ENCODE results near the gene ACSM4. TPM values are rescaled to one million over a fixed set of nuclear protein-coding genes. Genes with fewer than 3 reads are reported as not detected.

ACSM4 gene
- total RNA-seq (not detected), polyA plus RNA-seq (not detected)
- long read RNA-seq, donor 1 = 0 reads
- long read RNA-seq, donor 2 = 0 reads
- long read RNA-seq, donor 3 = 0 reads

- no peak for DNase-seq
- Histone ChIP-seq H3K27me3 (no peaks in the 10 kb centered on the region), H3K9me3 (no peaks in the 10 kb centered on the region), H3K27ac (no peak within 1 kb of the TSS), H3K4me1 (ENCODE audit: insufficient read depth) (no peaks in the 10 kb centered on the region), H3K36me3 (no peaks in the 10 kb centered on the region), H3K4me3 (no peak within 1 kb of the TSS)
- intact Hi-C loops (cut with DNase I) = no loop called here
- TF ChIP-seq POLR2A (IDR thresholded peaks at IDR 0.05) = no peak
- no peak for TF ChIP-seq CTCF (IDR thresholded peaks at IDR 0.05)
- TF ChIP-seq EP300 (IDR thresholded peaks at IDR 0.05) = no peak
- 79 to 90% (median 86%) methylated on average over 3 of the region's 3 CpGs for WGBS, 3 donors
These were observed at the start of gene ACSM4 for GRCh38 chr12:7303772-7304171. ACSM4 (plus strand) TSS chr12:7304072; CDS start chr12:7304332, 260 bp downstream.

GRCh38 chr12:7259060-7259459 is 44.8 kb upstream of the ACSM4 start:
- Histone ChIP-seq H3K27ac (no peak overlapping the region), H3K9me3 (no peaks in the 10 kb centered on the region), H3K4me3 (no peak overlapping the region), H3K4me1 (ENCODE audit: insufficient read depth) (no peaks in the 10 kb centered on the region), H3K36me3 (no peaks in the 10 kb centered on the region), H3K27me3 (no peaks in the 10 kb centered on the region)
- WGBS, 3 donors = 88 to 91% (median 90%) methylated on average over 1 of the region's 1 CpG
- no peak for TF ChIP-seq POLR2A (IDR thresholded peaks at IDR 0.05)
- no peak for DNase-seq
- intact Hi-C loops (cut with DNase I) = no loop called here

GRCh38 chr12:7264538-7264937 is 39.3 kb upstream of the ACSM4 start:
- Histone ChIP-seq H3K4me3 (no peak overlapping the region), H3K27ac (no peak overlapping the region), H3K4me1 (ENCODE audit: insufficient read depth) (no peaks in the 10 kb centered on the region), H3K27me3 (no peaks in the 10 kb centered on the region), H3K9me3 (no peaks in the 10 kb centered on the region), H3K36me3 (no peaks in the 10 kb centered on the region)
- intact Hi-C loops (cut with DNase I) = no loop called here
- DNase-seq = no peak
- no peak for TF ChIP-seq EP300 (IDR thresholded peaks at IDR 0.05)
- no peak for TF ChIP-seq CTCF (IDR thresholded peaks at IDR 0.05)
- no peak for TF ChIP-seq POLR2A (IDR thresholded peaks at IDR 0.05)

- no peaks in the 10 kb centered on the region for H3K4me1 ChIP-seq (ENCODE audit: insufficient read depth)
- H3K36me3 ChIP-seq = no peaks in the 10 kb centered on the region
- TF ChIP-seq EP300 (IDR thresholded peaks at IDR 0.05) (no peak), POLR2A (IDR thresholded peaks at IDR 0.05) (no peak), CTCF (IDR thresholded peaks at IDR 0.05) (no peak)
- no peak overlapping the region for H3K27ac ChIP-seq
- intact Hi-C loops (cut with DNase I) = no loop called here
- no peaks in the 10 kb centered on the region for H3K27me3 ChIP-seq
- 76 to 80% (median 79%) methylated on average over 4 of the region's 4 CpGs for WGBS, 3 donors
- no peak for DNase-seq
- no peak overlapping the region for H3K4me3 ChIP-seq
- H3K9me3 ChIP-seq = no peaks in the 10 kb centered on the region
These were observed 38.6 kb upstream of the ACSM4 start for GRCh38 chr12:7265251-7265650.

GRCh38 chr12:7269273-7269672 is 34.6 kb upstream of the ACSM4 start:
- no peaks in the 10 kb centered on the region for H3K27me3 ChIP-seq
- H3K27ac ChIP-seq = no peak overlapping the region
- no peaks in the 10 kb centered on the region for H3K36me3 ChIP-seq
- no peaks in the 10 kb centered on the region for H3K9me3 ChIP-seq
- TF ChIP-seq EP300 (IDR thresholded peaks at IDR 0.05) (no peak), CTCF (IDR thresholded peaks at IDR 0.05) (no peak), POLR2A (IDR thresholded peaks at IDR 0.05) (no peak)
- H3K4me1 ChIP-seq (ENCODE audit: insufficient read depth) = no peaks in the 10 kb centered on the region
- no peak overlapping the region for H3K4me3 ChIP-seq
- intact Hi-C loops (cut with DNase I) = no loop called here
- WGBS, 3 donors = 52 to 71% (median 57%) methylated on average over 5 of the region's 5 CpGs
- DNase-seq = no peak
